Measurements from ENCODE around the gene CEACAM8.
"Not testable (repeated sequence)": the region's sequence is repeated elsewhere in the genome, so short reads cannot be mapped to it uniquely, and the experiment has no call there.

CEACAM8 gene

DNA sequence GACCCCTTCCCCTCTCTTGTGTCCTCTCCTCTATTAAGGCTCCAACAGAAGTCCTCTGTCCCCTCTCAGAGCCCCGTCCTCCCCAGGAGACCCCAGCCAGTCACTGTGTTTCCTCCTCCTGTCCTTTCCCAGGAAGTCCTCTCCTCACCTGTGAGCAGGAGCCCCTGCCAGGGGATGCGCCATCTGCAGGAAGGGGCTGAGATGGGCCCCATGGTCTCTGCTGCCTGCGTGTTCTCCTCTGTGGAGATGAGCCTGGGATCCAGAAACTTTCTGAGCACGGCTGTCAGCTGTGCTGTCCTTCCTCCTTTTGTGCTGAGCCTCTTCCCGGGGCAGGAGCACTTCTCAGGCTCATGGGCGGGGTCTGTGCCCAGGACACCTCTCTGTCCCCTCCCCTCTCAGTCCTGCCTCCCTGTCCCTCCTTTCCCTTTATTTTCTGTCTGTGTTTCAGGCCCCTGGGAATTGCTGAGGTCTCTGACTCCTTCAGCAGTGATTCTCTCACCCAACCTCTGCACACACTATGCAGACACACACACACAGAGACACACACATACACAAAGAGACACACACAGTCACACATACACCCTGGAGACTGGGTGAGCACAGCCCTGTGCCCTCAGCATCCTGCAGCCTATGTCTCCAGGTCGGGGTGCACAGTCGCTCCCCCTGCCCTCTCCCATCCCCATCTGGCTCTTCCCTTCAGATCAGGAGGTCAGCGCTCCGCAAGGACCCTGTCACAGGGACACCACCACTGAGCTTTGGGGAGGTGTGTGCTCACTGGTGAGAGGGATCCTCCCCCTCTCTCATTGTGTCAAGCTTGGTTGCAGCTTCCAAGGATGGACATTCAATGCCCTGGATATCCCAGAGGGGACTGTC, at the start of gene CEACAM8:
Gene CEACAM8 (minus strand): TSS at position 308 of the 873 bp plus-strand sequence. CDS start 96 bp downstream, at position 212.
- Histone ChIP-seq H3K4me3 (no peak within 1 kb of the TSS), H3K27ac (no peak within 1 kb of the TSS)

DNA sequence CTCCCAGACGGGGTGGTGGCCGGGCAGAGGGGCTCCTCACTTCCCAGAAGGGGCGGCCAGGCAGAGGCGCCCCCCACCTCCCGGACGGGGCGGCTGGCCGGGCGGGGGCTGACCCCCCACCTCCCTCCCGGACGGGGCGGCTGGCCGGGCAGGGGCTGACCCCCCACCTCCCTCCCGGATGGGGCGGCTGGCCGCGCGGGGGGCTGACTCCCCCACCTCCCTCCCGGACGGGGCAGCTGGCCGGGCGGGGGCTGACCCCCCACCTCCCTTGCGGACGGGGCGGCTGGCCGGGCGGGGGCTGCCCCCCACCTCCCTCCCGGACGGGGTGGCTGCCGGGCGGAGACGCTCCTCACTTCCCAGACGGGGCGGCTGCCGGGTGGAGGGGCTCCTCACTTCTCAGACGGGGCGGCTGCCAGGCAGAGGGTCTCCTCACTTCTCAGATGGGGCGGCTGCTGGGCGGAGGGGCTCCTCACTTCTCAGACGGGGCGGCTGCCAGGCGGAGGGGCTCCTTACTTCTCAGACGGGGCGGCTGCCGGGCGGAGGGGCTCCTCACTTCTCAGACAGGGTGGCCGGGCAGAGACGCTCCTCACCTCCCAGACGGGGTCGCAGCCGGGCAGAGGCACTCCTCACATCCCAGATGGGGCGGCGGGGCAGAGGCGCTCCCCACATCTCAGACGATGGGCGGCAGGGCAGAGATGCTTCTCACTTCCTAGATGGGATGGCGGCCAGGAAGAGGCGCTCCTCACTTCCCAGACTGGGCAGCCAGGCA, 44.8 kb upstream of the CEACAM8 start:
- not testable (repeated sequence) for H3K27ac ChIP-seq

GRCh38 chr19:42635233-42635539, 40.5 kb upstream of the CEACAM8 start:
- no peak overlapping the region for H3K4me3 ChIP-seq
- no peak overlapping the region for H3K27ac ChIP-seq

More for the DNA sequence above, 44.8 kb upstream of the CEACAM8 start:
- H3K4me3 ChIP-seq: not testable (repeated sequence)

DNA sequence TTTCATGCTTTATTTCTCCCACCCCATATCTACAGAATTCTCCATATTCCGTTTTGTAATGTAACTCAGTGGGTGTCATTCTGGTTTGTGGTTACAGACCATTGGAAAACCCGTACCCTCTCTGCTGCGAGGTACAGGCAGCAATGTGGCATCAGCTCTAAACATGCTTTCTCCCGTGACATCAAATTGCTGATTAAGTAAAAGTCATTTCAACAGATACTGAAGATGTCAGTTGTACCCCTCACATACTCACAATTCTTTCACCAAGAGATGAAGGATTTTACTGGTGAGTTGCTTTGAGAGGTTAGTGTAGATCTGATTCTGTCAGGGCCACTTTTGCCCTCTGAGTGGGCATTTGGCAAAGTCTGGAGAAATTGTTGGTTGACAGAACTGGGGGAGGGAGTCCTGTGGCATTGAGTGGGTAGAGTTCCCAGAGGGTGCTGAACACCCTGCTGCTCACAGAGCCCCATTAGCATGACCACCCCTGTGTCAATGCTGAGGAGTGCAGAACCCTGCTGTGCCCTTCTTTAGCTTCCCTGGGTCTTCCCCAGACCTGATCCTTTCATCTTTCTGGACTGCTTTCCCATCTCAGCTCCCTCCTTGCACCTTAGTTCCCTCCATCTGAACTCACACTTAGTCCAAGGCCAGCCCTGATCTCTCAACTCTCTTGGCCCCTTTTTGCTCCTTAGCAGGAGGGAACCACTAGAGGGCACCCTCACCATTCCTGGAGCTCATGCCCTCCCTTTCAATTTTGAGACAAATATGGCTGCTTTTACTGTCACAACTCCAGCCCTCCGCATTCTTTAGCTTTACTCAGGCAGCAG, 39.9 kb upstream of the CEACAM8 start:
- no peak overlapping the region for H3K27ac ChIP-seq
- no peak overlapping the region for H3K4me3 ChIP-seq

GRCh38 chr19:42629191-42629590, 34.5 kb upstream of the CEACAM8 start:
- Histone ChIP-seq H3K4me3 (no peak overlapping the region), H3K27ac (no peak overlapping the region)

DNA sequence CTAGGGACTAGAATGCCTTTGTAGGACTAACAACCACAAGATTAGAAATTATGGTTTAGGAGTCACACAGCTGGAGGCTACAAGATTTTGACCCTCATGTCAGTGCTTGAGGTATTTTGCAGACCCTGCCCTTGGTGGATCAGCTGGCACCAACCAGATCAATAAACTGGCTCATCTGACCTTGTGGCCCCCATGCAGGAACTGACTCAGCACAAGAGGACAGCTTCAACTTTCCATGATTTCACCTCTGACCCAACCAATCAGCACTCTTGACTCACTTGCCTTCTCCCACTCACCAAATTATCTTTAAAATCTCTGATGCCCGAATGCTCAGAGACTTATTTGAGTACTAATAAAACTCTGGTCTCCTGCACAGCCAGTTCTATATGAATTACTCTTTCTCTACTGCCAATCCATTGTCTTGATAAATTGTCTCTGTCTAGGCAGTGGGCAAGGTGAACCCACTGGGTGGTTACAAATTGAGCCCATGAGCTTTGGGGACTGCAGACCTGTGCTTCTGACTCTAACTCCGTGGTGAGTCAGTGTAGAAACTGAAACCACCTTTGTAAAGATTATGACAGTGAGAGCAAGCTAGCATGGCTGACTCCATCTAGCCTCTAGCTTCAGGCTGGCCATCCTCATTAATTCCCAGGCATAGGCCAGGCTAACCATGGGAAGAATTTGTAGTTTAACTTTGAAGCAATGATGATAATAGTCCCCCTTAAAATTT, 33.9 kb upstream of the CEACAM8 start:
- Histone ChIP-seq H3K4me3 (no peak overlapping the region), H3K27ac (no peak overlapping the region)

DNA sequence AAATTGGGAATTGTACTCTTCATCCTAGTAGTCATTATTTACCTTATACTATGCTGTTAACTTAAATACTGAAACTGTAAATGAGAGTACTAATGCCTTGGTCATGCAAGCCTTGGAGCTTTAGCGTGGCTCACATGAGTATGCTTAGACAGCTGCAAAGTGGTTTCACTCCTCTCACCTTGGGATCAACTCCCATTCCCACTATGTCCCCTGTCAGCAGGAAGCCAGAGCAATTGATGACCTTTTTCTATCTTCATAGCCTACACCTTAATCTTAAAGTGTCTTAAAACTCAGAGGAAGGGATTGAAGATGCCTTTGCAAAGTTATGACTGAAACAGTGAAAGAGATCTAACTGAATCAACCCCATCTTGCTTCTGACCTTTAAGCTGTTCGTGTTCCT, 33.2 kb upstream of the CEACAM8 start:
- Histone ChIP-seq H3K4me3 (no peak overlapping the region), H3K27ac (no peak overlapping the region)

GRCh38 chr19:42626181-42626580, 31.5 kb upstream of the CEACAM8 start:
- Histone ChIP-seq H3K4me3 (no peak overlapping the region), H3K27ac (no peak overlapping the region)

DNA sequence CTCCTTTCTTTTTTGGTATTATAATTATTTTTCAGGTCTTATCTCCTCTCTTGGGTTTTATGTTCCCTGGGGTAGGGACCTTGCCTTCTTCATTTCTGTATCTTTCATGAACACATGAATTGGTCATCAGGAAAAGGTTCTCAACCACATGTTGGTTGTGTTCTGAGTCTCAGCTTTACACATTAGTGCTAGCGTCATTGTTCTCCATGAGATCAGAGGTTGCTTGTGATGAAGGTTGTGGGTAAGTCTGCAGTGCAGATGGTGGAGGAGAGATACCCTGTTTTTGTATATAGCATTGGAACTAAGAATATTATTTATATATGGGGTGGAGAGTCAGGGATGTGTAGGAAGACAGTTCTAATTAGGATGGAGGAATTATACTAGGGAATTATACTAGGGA, 24.5 kb upstream of the CEACAM8 start:
- no peak overlapping the region for H3K27ac ChIP-seq
- no peak overlapping the region for H3K4me3 ChIP-seq

GRCh38 chr19:42613666-42614065, 18.9 kb upstream of the CEACAM8 start:
- no peak overlapping the region for H3K4me3 ChIP-seq
- H3K27ac ChIP-seq: no peak overlapping the region

DNA sequence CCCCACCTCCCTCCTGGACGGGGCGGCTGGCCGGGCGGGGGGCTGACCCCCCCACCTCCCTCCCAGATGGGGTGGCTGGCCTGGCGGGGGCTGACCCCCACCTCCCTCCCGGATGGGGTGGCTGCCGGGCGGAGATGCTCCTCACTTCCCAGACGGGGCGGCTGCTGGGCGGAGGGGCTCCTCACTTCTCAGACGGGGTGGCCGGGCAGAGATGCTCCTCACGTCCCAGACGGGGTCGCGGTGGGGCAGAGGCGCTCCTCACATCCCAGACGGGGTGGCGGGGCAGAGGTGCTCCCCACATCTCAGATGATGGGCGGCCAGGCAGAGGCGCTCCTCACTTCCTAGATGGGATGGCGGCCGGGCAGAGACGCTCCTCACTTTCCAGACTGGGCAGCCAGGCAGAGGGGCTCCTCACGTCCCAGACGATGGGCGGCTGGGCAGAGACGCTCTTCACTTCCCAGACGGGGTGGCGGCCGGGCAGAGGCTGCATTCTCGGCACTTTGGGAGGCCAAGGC, 15.7 kb upstream of the CEACAM8 start:
- not testable (repeated sequence) for H3K27ac ChIP-seq, H3K4me3 ChIP-seq

DNA sequence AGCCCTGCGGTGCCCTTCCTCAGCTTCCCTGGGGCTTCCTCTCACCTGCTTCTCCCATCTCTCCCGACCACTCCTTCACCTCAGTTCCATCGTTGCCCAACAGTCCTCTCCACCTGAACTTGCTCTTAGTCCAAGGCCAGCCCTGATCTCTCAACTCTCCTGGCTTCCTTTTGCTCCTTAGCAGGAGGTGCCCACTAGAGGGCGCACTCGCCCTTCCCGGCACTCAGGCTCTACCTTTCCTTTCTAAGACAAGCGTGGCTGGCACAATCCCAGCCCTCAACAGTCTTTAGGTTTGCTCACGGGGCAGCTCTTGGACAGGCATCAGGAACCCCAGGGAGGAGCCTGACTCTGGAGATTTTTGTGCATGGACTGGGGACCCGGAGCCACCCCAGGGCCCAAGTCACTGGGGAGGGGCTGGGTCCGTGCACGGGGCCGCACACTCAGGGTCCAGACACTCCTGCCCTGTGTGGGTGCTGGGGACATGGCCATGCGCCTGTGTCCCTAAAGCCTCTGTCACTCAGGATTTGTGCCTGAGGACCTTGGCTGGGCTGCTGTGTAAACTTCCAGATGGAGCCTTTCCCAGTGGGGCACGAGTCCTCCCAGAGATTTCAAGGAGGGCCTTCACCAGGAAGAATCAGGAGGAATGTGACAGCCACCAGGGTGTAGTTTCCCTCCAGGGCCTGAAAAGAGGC, 12.1 kb upstream of the CEACAM8 start:
- no peak overlapping the region for H3K4me3 ChIP-seq
- H3K27ac ChIP-seq: no peak overlapping the region

DNA sequence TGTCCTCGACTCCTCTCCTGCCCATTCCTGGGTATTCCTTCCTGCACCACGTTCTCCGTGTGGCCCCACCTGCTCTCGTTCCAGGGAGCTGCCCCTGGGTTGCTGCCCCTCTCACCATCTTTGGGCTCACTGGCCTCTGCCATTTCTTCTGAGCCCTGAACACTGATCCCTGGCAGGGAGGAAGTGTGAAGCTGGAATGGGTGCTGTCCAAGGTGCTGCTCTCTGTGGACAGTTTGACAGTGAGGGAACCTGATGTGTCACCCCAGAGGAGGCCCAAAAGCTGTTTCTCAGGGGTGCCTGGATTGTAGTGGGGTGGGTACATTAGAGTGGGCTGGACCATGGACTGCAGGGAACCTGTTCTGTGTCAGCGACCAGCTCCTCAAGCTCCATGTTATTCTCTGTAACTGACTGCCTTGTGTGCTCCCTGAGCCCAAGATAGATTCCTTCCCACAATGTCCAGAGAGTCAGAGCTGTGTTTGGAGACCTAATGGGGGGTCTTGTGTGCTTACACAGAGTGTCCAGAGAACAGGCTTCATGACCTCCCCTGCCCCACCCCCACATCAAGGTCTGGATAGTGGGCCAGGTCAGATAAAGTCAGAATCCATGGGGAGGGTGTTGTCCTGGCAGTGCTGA, 7.2 kb upstream of the CEACAM8 start:
- no peak overlapping the region for H3K4me3 ChIP-seq
- no peak overlapping the region for H3K27ac ChIP-seq

DNA sequence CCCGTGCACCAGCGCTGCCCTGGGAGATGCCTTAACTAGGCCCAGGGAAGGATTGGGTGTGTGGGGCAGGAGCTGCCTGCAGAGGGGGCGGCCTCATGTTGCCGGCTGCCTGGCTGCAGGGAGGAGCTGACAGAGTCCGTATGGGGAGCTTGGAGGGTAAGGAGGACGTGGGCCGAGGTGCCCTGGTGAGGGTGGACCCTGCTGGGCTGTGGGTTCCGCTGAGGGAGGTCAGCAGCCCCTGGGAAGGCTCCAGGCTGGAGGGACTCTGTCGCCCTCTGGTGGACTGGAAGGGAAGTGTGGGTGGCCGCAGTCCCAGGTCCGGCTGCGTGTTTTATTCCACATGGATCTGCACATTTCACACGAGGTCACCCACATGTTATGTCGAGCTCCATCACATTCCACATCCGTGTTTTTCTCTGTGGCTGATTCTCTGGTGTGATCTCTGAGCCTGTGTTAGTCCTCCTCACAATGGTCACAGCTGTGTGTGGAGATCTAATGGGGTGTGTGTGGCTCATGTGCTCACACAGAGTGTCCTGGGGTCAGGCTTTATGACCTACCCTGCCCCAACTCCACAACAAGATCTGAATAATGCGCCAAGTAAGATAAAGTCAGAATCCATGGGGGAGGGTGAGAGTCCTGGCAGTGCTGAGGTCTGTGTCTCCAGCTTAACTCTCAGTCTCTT, 1.8 kb upstream of the CEACAM8 start:
- no peak overlapping the region for H3K4me3 ChIP-seq
- H3K27ac ChIP-seq: no peak overlapping the region

DNA sequence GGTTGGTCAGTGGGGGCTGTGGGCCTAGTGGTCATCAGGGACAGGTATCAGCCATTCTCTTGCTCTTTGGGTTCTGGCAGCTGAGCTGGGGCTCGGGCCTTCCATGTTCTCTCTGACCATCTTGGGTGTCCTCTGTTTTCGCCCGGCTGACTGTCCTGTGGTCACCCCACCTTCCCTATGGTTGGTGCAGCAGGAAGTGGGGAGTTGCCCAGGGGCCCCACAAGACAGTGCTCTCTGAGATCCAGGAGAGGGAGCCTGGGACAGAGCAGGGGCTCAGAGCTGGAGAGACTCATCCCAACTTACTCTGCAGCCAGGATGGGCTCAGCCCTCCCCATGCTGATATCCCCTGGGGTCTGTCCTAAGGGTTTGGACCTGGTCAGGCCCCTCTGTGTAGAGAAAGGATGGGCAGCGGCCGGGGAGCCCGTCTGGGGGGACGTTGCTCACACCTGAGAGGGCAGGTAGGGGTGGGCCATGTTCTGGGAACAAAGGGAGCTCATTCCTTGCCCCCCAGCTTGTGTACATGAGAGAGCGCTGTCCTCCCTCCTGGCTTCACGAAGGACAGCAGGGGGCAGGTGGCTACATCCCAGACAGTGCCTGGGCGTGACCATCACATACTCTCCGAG, 937 bp upstream of the CEACAM8 start:
- Histone ChIP-seq H3K4me3 (no peak overlapping the region), H3K27ac (no peak overlapping the region)

GRCh38 chr19:42589792-42590191, 4.9 kb downstream of the CEACAM8 start:
- H3K4me3 ChIP-seq: no peak overlapping the region
- no peak overlapping the region for H3K27ac ChIP-seq

- H3K27ac ChIP-seq: no peak overlapping the region
- no peak overlapping the region for H3K4me3 ChIP-seq
Measured at GRCh38 chr19:42584466-42584865, 10.3 kb downstream of the CEACAM8 start.

Data from skin epidermis (tissue), 12 donors.